NCI-H345 treated with DMSO at 0.1 percent for 48 hours (cell line): ENCODE measurements around the gene INHBC.

Experiments
- DNase-seq: peaks from one replicate; lab custom pipeline; 2025; ENCODE audit not compliant: unreplicated experiment; lab: John Stamatoyannopoulos, UW

The INHBC gene

GRCh38 chr12:57467212-57467874 lies 32.8 kb downstream of the INHBC start:
- no peak for DNase-seq

- DNase-seq, result no peak
Observed at GRCh38 chr12:57467915-57468314, 33.3 kb downstream of the INHBC start.

GRCh38 chr12:57469296-57470164 lies 34.9 kb downstream of the INHBC start:
- no peak for DNase-seq

- DNase-seq, result no peak
Observed at GRCh38 chr12:57470286-57470969, 35.8 kb downstream of the INHBC start.

- DNase-seq, result no peak
Observed at GRCh38 chr12:57470970-57471656, 36.5 kb downstream of the INHBC start.

GRCh38 chr12:57471661-57472060 lies 37.1 kb downstream of the INHBC start:
- no peak for DNase-seq

- DNase-seq, result no peak
Observed at GRCh38 chr12:57472391-57472790, 37.8 kb downstream of the INHBC start.

- no peak for DNase-seq
Observed at GRCh38 chr12:57473392-57473791, 38.8 kb downstream of the INHBC start.

- DNase-seq, result no peak
Observed at GRCh38 chr12:57473886-57474285, 39.3 kb downstream of the INHBC start.

- DNase-seq, result no peak
Observed at GRCh38 chr12:57474430-57474829, 39.8 kb downstream of the INHBC start.

GRCh38 chr12:57474862-57475261 lies 40.3 kb downstream of the INHBC start:
- no peak for DNase-seq

GRCh38 chr12:57475271-57476161 lies 40.9 kb downstream of the INHBC start:
- no peak for DNase-seq

GRCh38 chr12:57476162-57476992 lies 41.8 kb downstream of the INHBC start:
- DNase-seq, result no peak

- DNase-seq, result no peak
Observed at GRCh38 chr12:57476993-57477709, 42.6 kb downstream of the INHBC start.

GRCh38 chr12:57477710-57478681 lies 43.4 kb downstream of the INHBC start:
- no peak for DNase-seq

GRCh38 chr12:57479043-57479375 lies 44.4 kb downstream of the INHBC start:
- no peak for DNase-seq

- no peak for DNase-seq
Observed at GRCh38 chr12:57479376-57480115, 45.0 kb downstream of the INHBC start, which contains the start of gene ARHGAP9. ARHGAP9 (minus strand) TSS chr12:57479866; CDS start chr12:57479406, 460 bp downstream.
